Testis (tissue), 3 donors: Measurements from ENCODE around the gene DHX57. TPM values are rescaled to one million over a fixed set of nuclear protein-coding genes. Genes with fewer than 3 reads are reported as not detected.

Experiments
- DNase-seq: peaks from one replicate; pipeline ENCODE4 v3.0.0-alpha.2; 2019
- H3K27ac ChIP-seq, 2 donors: fragments of 200-600 bp; sonication (generic); one replicate each; pipeline ENCODE4 v1.5.1; 2019
- H3K27me3 ChIP-seq: fragments of 200-600 bp; sonication (generic); one replicate; pipeline ENCODE4 v1.5.1; 2019
- H3K36me3 ChIP-seq: fragments of 200-600 bp; sonication (generic); one replicate; pipeline ENCODE4 v1.5.1; 2017; ENCODE audit warnings: low read depth; ENCODE audit errors: missing control alignments
- H3K4me1 ChIP-seq: fragments of 200-600 bp; sonication (generic); one replicate; pipeline ENCODE4 v1.5.1; 2019
- H3K4me3 ChIP-seq, 2 donors: fragments of 200-600 bp; sonication (generic); one replicate each; pipeline ENCODE4 v1.5.1; 2017 to 2019
- H3K9me3 ChIP-seq: fragments of 200-600 bp; sonication (generic); one replicate; pipeline ENCODE4 v1.5.1; 2017
- POLR2A ChIP-seq: fragments of 450-650 bp; IDR thresholded peaks from one replicate; pipeline ENCODE4 v1.6.1; 2017; ENCODE audit warnings: antibody characterized with exemption, mild to moderate bottlenecking, moderate library complexity
- WGBS, 2 donors: methylation state at CpG; one replicate each; pipeline ENCODE4 v1.1.5; 2018; 5-methylcytosine and 5-hydroxymethylcytosine counted together
- intact Hi-C: fragments of 100-400 bp; cut with DNase I; formaldehyde crosslinking; loops from one replicate; pipeline ENCODE4 v1.15.1; 2023; ENCODE audit warnings: low total_unique reads
- polyA plus RNA-seq: library from polyadenylated mRNA; stranded (reverse); fragments of 350-450 nt; fragmentation: Illumina TruSeq; extraction: RNeasy Lipid Tissue Mini Kit (QIAGEN cat#74804); gene quantifications from one replicate; pipeline ENCODE4 v1.2.3, GENCODE V29; 2014; ENCODE audit warnings: low read depth, low replicate concordance; ENCODE audit not compliant: insufficient read depth
- total RNA-seq, 2 donors: library from RNA; depleted of rRNA; stranded (reverse); fragments of >200 nt; gene quantifications; one replicate each; pipeline ENCODE4 v1.2.3, GENCODE V29; 2016
- TF ChIP-seq, protein P1 (sequence below), 3 experiments: fragments of 450-650 bp in 2 of 3; fragments of 200-600 bp in 1 of 3; sonication (generic) in 1 of 3; IDR thresholded peaks; one replicate each; pipeline ENCODE4 v1.5.1; 2016 to 2019; ENCODE audit warnings: antibody characterized with exemption in 3 of 3, mild to moderate bottlenecking in 2 of 3, moderate library complexity in 1 of 3

DHX57 gene
- total and polyA plus RNA-seq, 3 donors from 2014 or later: 36.8 to 74.2 (median 63.7) TPM

DNA sequence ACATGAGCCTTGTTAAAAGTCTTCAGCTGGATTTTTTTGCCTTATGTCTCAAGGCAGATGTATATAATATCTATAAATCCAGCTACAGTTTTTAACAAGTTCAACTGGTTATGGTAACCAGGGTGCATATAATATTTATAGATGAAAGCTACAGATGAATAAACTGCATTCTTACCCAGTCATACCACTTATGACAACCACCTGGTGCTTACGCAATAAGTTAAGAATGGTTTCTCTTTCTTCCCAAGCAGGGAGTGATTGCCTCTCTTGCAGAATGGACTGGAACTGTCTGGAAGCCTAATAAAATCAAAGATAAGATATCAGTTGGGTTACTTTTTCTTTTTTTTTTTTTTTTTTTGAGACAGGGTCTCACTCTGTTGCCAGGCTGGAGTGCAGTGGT, 19.6 kb downstream of the DHX57 start:
- H3K27me3 ChIP-seq: no peaks in the 10 kb centered on the region
- no peaks in the 10 kb centered on the region for H3K4me1 ChIP-seq
- WGBS, 2 donors: 95 to 97% methylated on average over 1 of the region's 1 CpG
- no peaks in the 10 kb centered on the region for H3K36me3 ChIP-seq
- H3K27ac ChIP-seq: no peak overlapping the region
- intact Hi-C loops: no loop called here
- no peak for DNase-seq
- H3K4me3 ChIP-seq: no peak overlapping the region
- TF ChIP-seq, protein P1, sequence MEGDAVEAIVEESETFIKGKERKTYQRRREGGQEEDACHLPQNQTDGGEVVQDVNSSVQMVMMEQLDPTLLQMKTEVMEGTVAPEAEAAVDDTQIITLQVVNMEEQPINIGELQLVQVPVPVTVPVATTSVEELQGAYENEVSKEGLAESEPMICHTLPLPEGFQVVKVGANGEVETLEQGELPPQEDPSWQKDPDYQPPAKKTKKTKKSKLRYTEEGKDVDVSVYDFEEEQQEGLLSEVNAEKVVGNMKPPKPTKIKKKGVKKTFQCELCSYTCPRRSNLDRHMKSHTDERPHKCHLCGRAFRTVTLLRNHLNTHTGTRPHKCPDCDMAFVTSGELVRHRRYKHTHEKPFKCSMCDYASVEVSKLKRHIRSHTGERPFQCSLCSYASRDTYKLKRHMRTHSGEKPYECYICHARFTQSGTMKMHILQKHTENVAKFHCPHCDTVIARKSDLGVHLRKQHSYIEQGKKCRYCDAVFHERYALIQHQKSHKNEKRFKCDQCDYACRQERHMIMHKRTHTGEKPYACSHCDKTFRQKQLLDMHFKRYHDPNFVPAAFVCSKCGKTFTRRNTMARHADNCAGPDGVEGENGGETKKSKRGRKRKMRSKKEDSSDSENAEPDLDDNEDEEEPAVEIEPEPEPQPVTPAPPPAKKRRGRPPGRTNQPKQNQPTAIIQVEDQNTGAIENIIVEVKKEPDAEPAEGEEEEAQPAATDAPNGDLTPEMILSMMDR (IDR thresholded peaks at IDR 0.05): no peak
- TF ChIP-seq POLR2A: no peak
- H3K9me3 ChIP-seq: no peaks in the 10 kb centered on the region

DNA sequence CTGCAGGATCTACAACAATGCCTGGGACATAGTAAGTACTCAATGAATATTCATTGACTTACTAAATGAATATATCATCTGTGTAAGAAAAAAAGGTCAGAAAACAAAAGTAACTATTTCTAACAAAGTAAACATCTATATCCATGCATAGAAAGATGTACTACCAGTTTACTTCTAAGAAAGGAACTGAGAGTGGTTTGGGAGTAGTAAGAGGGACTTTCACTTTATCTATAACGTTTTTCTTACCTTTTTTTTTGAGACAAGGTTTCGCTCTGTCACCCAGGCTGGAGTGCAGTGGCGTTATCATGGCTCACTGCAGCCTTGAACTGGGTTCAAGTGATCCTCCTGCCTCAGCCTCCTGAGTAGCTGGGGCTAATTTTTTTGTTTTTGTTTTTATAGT, 25.7 kb downstream of the DHX57 start:
- intact Hi-C loops: no loop called here
- Histone ChIP-seq H3K4me1 (no peaks in the 10 kb centered on the region), H3K9me3 (no peaks in the 10 kb centered on the region), H3K27ac (no peak overlapping the region), H3K36me3 (no peaks in the 10 kb centered on the region), H3K4me3 (no peak overlapping the region), H3K27me3 (no peaks in the 10 kb centered on the region)
- no peak for TF ChIP-seq POLR2A
- TF ChIP-seq, protein P1 (IDR thresholded peaks at IDR 0.05): no peak
- 74 to 76% methylated on average over 3 of the region's 3 CpGs for WGBS, 2 donors
- no peak for DNase-seq

DNA sequence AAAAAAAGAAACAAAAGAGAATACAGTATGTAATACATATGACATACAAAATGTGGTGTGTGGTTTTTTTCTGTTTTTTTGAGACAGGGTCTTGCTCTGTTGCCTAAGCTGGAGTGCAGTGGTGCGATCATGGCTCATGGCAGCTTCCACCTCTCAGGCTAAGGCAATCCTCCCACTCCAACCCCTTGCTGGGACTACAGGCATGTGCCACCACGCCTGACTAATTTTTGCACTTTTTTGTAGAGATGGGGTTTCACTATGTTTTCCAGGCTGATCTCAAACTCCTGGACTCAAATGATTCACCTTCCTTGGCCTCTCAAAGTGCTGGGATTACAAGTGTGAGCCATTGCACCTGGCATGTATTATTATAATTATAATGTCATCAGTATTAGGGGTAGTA, 38.9 kb downstream of the DHX57 start:
- H3K36me3 ChIP-seq: no peaks in the 10 kb centered on the region
- H3K4me3 ChIP-seq: no peak overlapping the region
- intact Hi-C loops: no loop called here
- no peaks in the 10 kb centered on the region for H3K27me3 ChIP-seq
- DNase-seq: no peak
- WGBS, 2 donors: 90 to 92% methylated on average over 2 of the region's 2 CpGs
- H3K4me1 ChIP-seq: no peaks in the 10 kb centered on the region
- no peak for TF ChIP-seq POLR2A
- TF ChIP-seq, protein P1 (IDR thresholded peaks at IDR 0.05): no peak
- no peak overlapping the region for H3K27ac ChIP-seq
- no peaks in the 10 kb centered on the region for H3K9me3 ChIP-seq

DNA sequence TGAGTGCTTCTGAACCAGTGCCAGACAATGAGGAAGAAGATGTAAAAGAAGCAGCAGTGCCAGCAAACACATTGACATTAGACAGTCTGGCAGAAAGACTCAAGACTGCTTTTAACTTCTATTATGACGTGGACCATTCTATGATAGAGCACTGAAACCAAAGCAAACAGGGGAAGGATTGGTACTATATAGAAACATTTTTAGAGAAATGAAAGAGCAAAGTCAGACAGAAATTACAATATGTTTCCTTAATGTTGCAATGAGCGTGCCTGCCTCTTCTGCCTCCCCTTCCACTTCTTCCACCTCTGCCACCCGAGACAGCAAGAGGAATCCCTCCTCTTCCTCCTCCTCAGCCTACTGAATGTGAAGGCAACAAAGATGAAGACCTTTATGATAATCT, 39.7 kb downstream of the DHX57 start:
- 62 to 69% methylated on average over 3 of the region's 3 CpGs for WGBS, 2 donors
- TF ChIP-seq, protein P1 (IDR thresholded peaks at IDR 0.05): no peak
- no peak for TF ChIP-seq POLR2A
- Histone ChIP-seq H3K9me3 (no peaks in the 10 kb centered on the region), H3K36me3 (no peaks in the 10 kb centered on the region), H3K27ac (no peak overlapping the region), H3K4me3 (no peak overlapping the region), H3K27me3 (no peaks in the 10 kb centered on the region), H3K4me1 (no peaks in the 10 kb centered on the region)
- intact Hi-C loops: no loop called here
- DNase-seq: no peak

DNA sequence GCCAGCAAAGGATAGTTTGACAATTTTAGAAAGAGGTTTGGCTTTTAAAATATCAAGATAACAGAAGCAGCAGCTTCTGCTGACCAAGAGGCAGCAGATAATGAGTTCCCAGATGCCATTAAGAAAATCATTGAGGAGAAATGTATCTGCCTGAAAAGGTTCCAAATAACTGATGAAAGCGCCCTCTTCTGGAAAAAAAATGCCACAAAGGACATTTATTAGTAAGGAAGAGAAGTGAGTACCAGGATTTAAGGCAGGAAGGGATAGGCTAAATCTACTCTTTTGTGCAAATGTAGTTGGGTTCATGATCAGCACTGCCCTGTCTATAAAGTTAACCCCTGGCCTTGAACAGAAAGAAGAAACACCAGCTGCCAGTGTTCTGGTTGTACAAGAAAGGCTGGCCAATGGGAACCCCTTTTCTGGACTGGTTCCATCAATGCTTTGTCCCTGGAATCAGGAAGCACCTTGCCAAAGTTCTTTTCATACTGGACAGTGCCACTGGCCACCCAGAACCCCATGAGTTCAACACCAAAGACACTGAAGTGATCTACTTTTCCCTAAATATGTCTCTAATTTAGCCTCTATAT, 40.6 kb downstream of the DHX57 start:
- intact Hi-C loops: no loop called here
- Histone ChIP-seq H3K9me3 (no peaks in the 10 kb centered on the region), H3K27me3 (no peaks in the 10 kb centered on the region), H3K27ac (no peak overlapping the region), H3K4me1 (no peaks in the 10 kb centered on the region), H3K4me3 (no peak overlapping the region), H3K36me3 (no peaks in the 10 kb centered on the region)
- DNase-seq: no peak
- WGBS, 2 donors: 43 to 67% methylated on average over 1 of the region's 1 CpG
- TF ChIP-seq, protein P1 (IDR thresholded peaks at IDR 0.05): peak in 2 of 3 experiments; percentile 9 to 15
- no peak for TF ChIP-seq POLR2A
